HEK293 (cell line): Measurements from ENCODE around the gene CHST15.

Experiments used
- CTCF ChIA-PET: fragments of 350-600 bp; formaldehyde crosslinking; extraction: SDS; loops from one replicate; lab custom pipeline; 2021; ENCODE audit warnings: antibody characterized with exemption; lab: Yijun Ruan, JAX
- POLR2A ChIA-PET: fragments of 300-600 bp; formaldehyde crosslinking; extraction: SDS; loops from one replicate; lab custom pipeline; 2020; ENCODE audit warnings: antibody characterized with exemption, inconsistent platforms; lab: Yijun Ruan, JAX
- H3K27ac ChIP-seq: fragments of 200-500 bp; sonication (Bioruptor generic); 2 replicates; pipeline ENCODE4 v1.5.1; 2014; ENCODE audit warnings: low read depth, low read length, control low read depth, inconsistent platforms; ENCODE audit errors: extremely low read depth
- H3K36me3 ChIP-seq, 2 experiments: fragments of 200-500 bp in 1 of 2; sonication (Bioruptor generic) in 1 of 2; 1 replicate in 1 of 2; 2 replicates in 1 of 2; pipeline ENCODE4 v1.5.1; 2014 to 2017; ENCODE audit warnings: inconsistent platforms in 2 of 2, low read length in 2 of 2; ENCODE audit not compliant: control insufficient read depth in 2 of 2, insufficient read depth in 1 of 2
- H3K4me1 ChIP-seq: fragments of 200-500 bp; sonication (Bioruptor generic); 2 replicates; pipeline ENCODE4 v1.5.1; 2014; ENCODE audit warnings: mild to moderate bottlenecking, low read length, inconsistent platforms; ENCODE audit not compliant: control insufficient read depth, insufficient read depth
- H3K4me3 ChIP-seq: 2 replicates; pipeline ENCODE4 v1.5.1; 2011; ENCODE audit warnings: low read depth, mild to moderate bottlenecking, control low read depth, low read length, moderate library complexity
- H3K9me3 ChIP-seq: fragments of 200-500 bp; sonication (Bioruptor generic); 2 replicates; pipeline ENCODE4 v1.5.1; 2014; ENCODE audit warnings: low read depth, low read length, inconsistent platforms; ENCODE audit not compliant: control insufficient read depth, insufficient read depth
- GLI2 ChIP-seq: fragments of 450-650 bp; formaldehyde crosslinking; IDR thresholded peaks from 2 replicates; pipeline ENCODE4; 2017; ENCODE audit warnings: missing biosample characterization, missing genetic modification characterization, low read depth, borderline replicate concordance
- REPIN1 ChIP-seq: fragments of 450-650 bp; formaldehyde crosslinking; IDR thresholded peaks from 2 replicates; pipeline ENCODE4 v1.5.1; 2017; ENCODE audit warnings: missing biosample characterization, missing genetic modification characterization, low read depth
- TCF7L2 ChIP-seq: IDR thresholded peaks from 2 replicates; pipeline ENCODE4 v1.6.1; 2011; ENCODE audit warnings: low read depth, mild to moderate bottlenecking, inconsistent platforms, low read length, moderate library complexity, borderline replicate concordance
- ZFHX2 ChIP-seq: fragments of 450-650 bp; formaldehyde crosslinking; conservative IDR thresholded peaks from 2 replicates; pipeline ENCODE4 v1.5.1; 2016; ENCODE audit warnings: missing biosample characterization, missing genetic modification characterization
- ZFP3 ChIP-seq: fragments of 450-650 bp; formaldehyde crosslinking; IDR thresholded peaks from 2 replicates; pipeline ENCODE4 v1.5.1; 2016; ENCODE audit warnings: low read depth, missing biosample characterization, missing genetic modification characterization
- ZNF112 ChIP-seq: fragments of 450-650 bp; formaldehyde crosslinking; IDR thresholded peaks from 2 replicates; pipeline ENCODE4 v1.5.0; 2017; ENCODE audit warnings: missing biosample characterization, missing genetic modification characterization
- ZNF121 ChIP-seq: fragments of 450-650 bp; formaldehyde crosslinking; IDR thresholded peaks from 2 replicates; pipeline ENCODE4 v1.5.1; 2016; ENCODE audit warnings: missing biosample characterization, missing genetic modification characterization
- ZNF133 ChIP-seq: fragments of 450-650 bp; formaldehyde crosslinking; IDR thresholded peaks from 2 replicates; pipeline ENCODE4 v1.5.1; 2016; ENCODE audit warnings: missing biosample characterization, missing genetic modification characterization
- ZNF157 ChIP-seq: fragments of 450-650 bp; formaldehyde crosslinking; IDR thresholded peaks from 2 replicates; pipeline ENCODE4 v1.5.1; 2016; ENCODE audit warnings: missing biosample characterization, missing genetic modification characterization
- ZNF521 ChIP-seq: fragments of 450-650 bp; formaldehyde crosslinking; IDR thresholded peaks from 2 replicates; pipeline ENCODE4 v1.5.1; 2017; ENCODE audit warnings: missing biosample characterization, mild to moderate bottlenecking, missing genetic modification characterization
- ZNF585B ChIP-seq: fragments of 450-650 bp; formaldehyde crosslinking; IDR thresholded peaks from 2 replicates; pipeline ENCODE4 v1.5.1; 2016; ENCODE audit warnings: missing biosample characterization, missing genetic modification characterization
- ZNF624 ChIP-seq: fragments of 450-650 bp; formaldehyde crosslinking; IDR thresholded peaks from 2 replicates; pipeline ENCODE4 v1.5.1; 2017; ENCODE audit warnings: missing biosample characterization, missing genetic modification characterization
- ZNF629 ChIP-seq: fragments of 450-650 bp; formaldehyde crosslinking; IDR thresholded peaks from 2 replicates; pipeline ENCODE4 v1.5.1; 2017; ENCODE audit warnings: missing biosample characterization, missing genetic modification characterization
- ZNF791 ChIP-seq: fragments of 450-650 bp; formaldehyde crosslinking; IDR thresholded peaks from 2 replicates; pipeline ENCODE4 v1.5.1; 2016; ENCODE audit warnings: missing biosample characterization, missing genetic modification characterization
- ZNF837 ChIP-seq: fragments of 450-650 bp; formaldehyde crosslinking; IDR thresholded peaks from 2 replicates; pipeline ENCODE4 v1.5.1; 2016; ENCODE audit warnings: missing biosample characterization, missing genetic modification characterization
- TF ChIP-seq, protein P1 (sequence below): fragments of 450-650 bp; formaldehyde crosslinking; IDR thresholded peaks from 2 replicates; pipeline ENCODE4 v1.5.1; 2016; ENCODE audit warnings: missing biosample characterization, missing genetic modification characterization, borderline replicate concordance
- TF ChIP-seq, protein P2 (sequence below): fragments of 450-650 bp; formaldehyde crosslinking; IDR thresholded peaks from 2 replicates; pipeline ENCODE4 v1.5.1; 2017; ENCODE audit warnings: missing biosample characterization, missing genetic modification characterization
- TF ChIP-seq, protein P3 (sequence below): fragments of 450-650 bp; formaldehyde crosslinking; IDR thresholded peaks from 2 replicates; pipeline ENCODE4 v1.5.1; 2016; ENCODE audit warnings: missing biosample characterization, missing genetic modification characterization, borderline replicate concordance

CHST15 gene

DNA sequence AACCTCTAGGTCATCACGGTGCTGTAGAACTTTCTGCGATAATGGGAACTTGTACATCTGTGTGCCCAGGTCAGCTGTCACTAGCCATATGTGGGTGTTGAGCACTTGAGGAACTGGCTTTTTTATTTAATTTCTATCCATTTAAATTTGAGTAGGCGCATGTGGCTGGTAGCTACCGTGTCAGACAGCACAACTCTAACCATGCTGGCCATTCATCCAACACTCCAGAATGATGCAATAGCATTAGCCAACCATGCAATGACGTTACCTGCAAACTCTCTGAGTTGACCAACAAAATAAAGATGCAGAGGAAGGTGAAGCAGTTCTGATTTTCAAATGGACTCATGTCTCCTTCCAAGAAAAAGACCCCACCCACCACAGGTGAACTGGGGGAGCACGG, 24.4 kb upstream of the CHST15 start:
- TF ChIP-seq ZNF112 (no peak), ZFHX2 (tag by site-specific recombination) (peak; percentile 49)
- H3K36me3 ChIP-seq = no peaks in the 10 kb centered on the region
- no peak overlapping the region for H3K27ac ChIP-seq
- ChIA-PET POLR2A (interaction anchor here (1.2 kb wide), 1 partner anchor 35 kb away, joined by 3 read pairs; no protein-coding TSS in a partner anchor), CTCF (interaction anchor here (0.7 kb wide), 1 partner anchor 123 kb away, joined by 3 read pairs; no protein-coding TSS in a partner anchor)
- H3K9me3 ChIP-seq = no peaks in the 10 kb centered on the region
- H3K4me3 ChIP-seq = no peak overlapping the region
- H3K4me1 ChIP-seq = no peaks in the 10 kb centered on the region

DNA sequence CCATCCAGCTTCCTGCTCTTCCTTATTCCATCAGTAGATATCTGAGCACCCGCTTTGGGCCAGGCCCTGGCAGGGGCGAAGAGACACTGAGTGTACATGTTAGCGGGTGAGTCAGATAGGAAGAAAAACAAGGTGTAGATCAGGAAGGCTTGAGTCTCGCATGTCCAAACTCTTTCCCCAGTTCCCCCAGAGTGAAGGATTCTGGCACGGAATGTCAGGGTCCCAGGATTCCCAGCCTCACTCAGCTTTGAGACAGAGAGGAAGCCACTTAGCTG, 24.1 kb upstream of the CHST15 start:
- H3K36me3 ChIP-seq = no peaks in the 10 kb centered on the region
- H3K4me3 ChIP-seq = no peak overlapping the region
- POLR2A ChIA-PET = interaction anchor here (0.6 to 1.2 kb wide), 2 partner anchors 35 to 302 kb away, joined by 3 to 4 read pairs; partner anchors contain the start of gene OAT
- no peaks in the 10 kb centered on the region for H3K4me1 ChIP-seq
- no peak overlapping the region for H3K27ac ChIP-seq
- TF ChIP-seq, protein P1, sequence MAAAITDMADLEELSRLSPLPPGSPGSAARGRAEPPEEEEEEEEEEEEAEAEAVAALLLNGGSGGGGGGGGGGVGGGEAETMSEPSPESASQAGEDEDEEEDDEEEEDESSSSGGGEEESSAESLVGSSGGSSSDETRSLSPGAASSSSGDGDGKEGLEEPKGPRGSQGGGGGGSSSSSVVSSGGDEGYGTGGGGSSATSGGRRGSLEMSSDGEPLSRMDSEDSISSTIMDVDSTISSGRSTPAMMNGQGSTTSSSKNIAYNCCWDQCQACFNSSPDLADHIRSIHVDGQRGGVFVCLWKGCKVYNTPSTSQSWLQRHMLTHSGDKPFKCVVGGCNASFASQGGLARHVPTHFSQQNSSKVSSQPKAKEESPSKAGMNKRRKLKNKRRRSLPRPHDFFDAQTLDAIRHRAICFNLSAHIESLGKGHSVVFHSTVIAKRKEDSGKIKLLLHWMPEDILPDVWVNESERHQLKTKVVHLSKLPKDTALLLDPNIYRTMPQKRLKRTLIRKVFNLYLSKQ (tag by site-specific recombination) = no peak
- TF ChIP-seq GLI2 (tag by site-specific recombination) = no peak
- no peak for TF ChIP-seq ZNF624
- TF ChIP-seq ZNF837 = no peak
- TF ChIP-seq ZNF133 = no peak
- TF ChIP-seq, protein P2, sequence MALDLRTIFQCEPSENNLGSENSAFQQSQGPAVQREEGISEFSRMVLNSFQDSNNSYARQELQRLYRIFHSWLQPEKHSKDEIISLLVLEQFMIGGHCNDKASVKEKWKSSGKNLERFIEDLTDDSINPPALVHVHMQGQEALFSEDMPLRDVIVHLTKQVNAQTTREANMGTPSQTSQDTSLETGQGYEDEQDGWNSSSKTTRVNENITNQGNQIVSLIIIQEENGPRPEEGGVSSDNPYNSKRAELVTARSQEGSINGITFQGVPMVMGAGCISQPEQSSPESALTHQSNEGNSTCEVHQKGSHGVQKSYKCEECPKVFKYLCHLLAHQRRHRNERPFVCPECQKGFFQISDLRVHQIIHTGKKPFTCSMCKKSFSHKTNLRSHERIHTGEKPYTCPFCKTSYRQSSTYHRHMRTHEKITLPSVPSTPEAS (tag by site-specific recombination) = no peak
- no peak for TF ChIP-seq ZNF521
- TF ChIP-seq, protein P3, sequence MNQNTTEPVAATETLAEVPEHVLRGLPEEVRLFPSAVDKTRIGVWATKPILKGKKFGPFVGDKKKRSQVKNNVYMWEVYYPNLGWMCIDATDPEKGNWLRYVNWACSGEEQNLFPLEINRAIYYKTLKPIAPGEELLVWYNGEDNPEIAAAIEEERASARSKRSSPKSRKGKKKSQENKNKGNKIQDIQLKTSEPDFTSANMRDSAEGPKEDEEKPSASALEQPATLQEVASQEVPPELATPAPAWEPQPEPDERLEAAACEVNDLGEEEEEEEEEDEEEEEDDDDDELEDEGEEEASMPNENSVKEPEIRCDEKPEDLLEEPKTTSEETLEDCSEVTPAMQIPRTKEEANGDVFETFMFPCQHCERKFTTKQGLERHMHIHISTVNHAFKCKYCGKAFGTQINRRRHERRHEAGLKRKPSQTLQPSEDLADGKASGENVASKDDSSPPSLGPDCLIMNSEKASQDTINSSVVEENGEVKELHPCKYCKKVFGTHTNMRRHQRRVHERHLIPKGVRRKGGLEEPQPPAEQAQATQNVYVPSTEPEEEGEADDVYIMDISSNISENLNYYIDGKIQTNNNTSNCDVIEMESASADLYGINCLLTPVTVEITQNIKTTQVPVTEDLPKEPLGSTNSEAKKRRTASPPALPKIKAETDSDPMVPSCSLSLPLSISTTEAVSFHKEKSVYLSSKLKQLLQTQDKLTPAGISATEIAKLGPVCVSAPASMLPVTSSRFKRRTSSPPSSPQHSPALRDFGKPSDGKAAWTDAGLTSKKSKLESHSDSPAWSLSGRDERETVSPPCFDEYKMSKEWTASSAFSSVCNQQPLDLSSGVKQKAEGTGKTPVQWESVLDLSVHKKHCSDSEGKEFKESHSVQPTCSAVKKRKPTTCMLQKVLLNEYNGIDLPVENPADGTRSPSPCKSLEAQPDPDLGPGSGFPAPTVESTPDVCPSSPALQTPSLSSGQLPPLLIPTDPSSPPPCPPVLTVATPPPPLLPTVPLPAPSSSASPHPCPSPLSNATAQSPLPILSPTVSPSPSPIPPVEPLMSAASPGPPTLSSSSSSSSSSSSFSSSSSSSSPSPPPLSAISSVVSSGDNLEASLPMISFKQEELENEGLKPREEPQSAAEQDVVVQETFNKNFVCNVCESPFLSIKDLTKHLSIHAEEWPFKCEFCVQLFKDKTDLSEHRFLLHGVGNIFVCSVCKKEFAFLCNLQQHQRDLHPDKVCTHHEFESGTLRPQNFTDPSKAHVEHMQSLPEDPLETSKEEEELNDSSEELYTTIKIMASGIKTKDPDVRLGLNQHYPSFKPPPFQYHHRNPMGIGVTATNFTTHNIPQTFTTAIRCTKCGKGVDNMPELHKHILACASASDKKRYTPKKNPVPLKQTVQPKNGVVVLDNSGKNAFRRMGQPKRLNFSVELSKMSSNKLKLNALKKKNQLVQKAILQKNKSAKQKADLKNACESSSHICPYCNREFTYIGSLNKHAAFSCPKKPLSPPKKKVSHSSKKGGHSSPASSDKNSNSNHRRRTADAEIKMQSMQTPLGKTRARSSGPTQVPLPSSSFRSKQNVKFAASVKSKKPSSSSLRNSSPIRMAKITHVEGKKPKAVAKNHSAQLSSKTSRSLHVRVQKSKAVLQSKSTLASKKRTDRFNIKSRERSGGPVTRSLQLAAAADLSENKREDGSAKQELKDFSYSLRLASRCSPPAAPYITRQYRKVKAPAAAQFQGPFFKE (tag by site-specific recombination) = no peak
- TF ChIP-seq ZNF585B (tag by site-specific recombination) = no peak
- no peak for TF ChIP-seq ZNF121
- no peak for TF ChIP-seq ZNF791 (tag by site-specific recombination)
- TF ChIP-seq TCF7L2 = no peak
- TF ChIP-seq ZFP3 (tag by site-specific recombination) = no peak
- no peak for TF ChIP-seq ZNF157 (tag by site-specific recombination)
- no peak for TF ChIP-seq ZNF629 (tag by site-specific recombination)
- TF ChIP-seq REPIN1 = no peak
- TF ChIP-seq, all 188 proteins: peak for 0
- CTCF ChIA-PET = no interaction called here
- H3K9me3 ChIP-seq = no peaks in the 10 kb centered on the region
